Loucy (cell line): Measurements from ENCODE around the gene PARP12.

Experiments used
- H2AFZ ChIP-seq: fragments of 200-600 bp; sonication (generic); 2 replicates; pipeline ENCODE4 v1.6.0; 2016; ENCODE audit warnings: antibody characterized with exemption, mild to moderate bottlenecking, low read length, moderate library complexity
- H3F3A ChIP-seq: fragments of 200-600 bp; 2 replicates; pipeline ENCODE4 v1.6.0; 2016; ENCODE audit warnings: antibody characterized with exemption, low read depth, mild to moderate bottlenecking
- H3K27me3 ChIP-seq: fragments of 200-600 bp; sonication (generic); 2 replicates; pipeline ENCODE4 v1.6.1; 2014; ENCODE audit warnings: low read length, mild to moderate bottlenecking; ENCODE audit not compliant: insufficient read depth, poor library complexity, severe bottlenecking
- H3K36me3 ChIP-seq: fragments of 200-600 bp; sonication (generic); 2 replicates; pipeline ENCODE4 v1.6.1; 2016; ENCODE audit warnings: low read length; ENCODE audit not compliant: insufficient read depth
- H3K4me1 ChIP-seq: fragments of 200-600 bp; sonication (generic); 2 replicates; pipeline ENCODE4 v1.5.1; 2014; ENCODE audit warnings: low read length, mild to moderate bottlenecking; ENCODE audit not compliant: insufficient read depth, poor library complexity, severe bottlenecking
- H3K4me2 ChIP-seq: fragments of 200-600 bp; sonication (generic); 2 replicates; pipeline ENCODE4 v1.6.0; 2014; ENCODE audit warnings: antibody characterized with exemption, low read length, low read depth, mild to moderate bottlenecking; ENCODE audit not compliant: poor library complexity, severe bottlenecking
- H3K4me3 ChIP-seq: fragments of 200-600 bp; sonication (generic); 2 replicates; pipeline ENCODE4 v1.5.1; 2014; ENCODE audit warnings: low read length, mild to moderate bottlenecking, mixed read lengths; ENCODE audit not compliant: poor library complexity, severe bottlenecking
- H3K79me2 ChIP-seq: fragments of 200-600 bp; sonication (generic); 2 replicates; pipeline ENCODE4 v1.6.1; 2014; ENCODE audit warnings: low read length; ENCODE audit not compliant: insufficient read depth
- H3K9ac ChIP-seq: fragments of 200-600 bp; sonication (generic); 2 replicates; pipeline ENCODE4 v1.6.0; 2014; ENCODE audit warnings: mild to moderate bottlenecking, low read depth, low read length, moderate library complexity; ENCODE audit not compliant: poor library complexity, severe bottlenecking
- H3K9me2 ChIP-seq: fragments of 200-600 bp; sonication (generic); replicated peaks from 2 replicates; pipeline ENCODE4 v1.6.1; 2016; ENCODE audit warnings: low read depth, low read length, mixed read lengths
- H3K9me3 ChIP-seq: fragments of 200-600 bp; sonication (generic); 2 replicates; pipeline ENCODE4 v1.6.1; 2014; ENCODE audit warnings: mild to moderate bottlenecking, antibody characterized with exemption, low read length, low read depth; ENCODE audit not compliant: insufficient read depth
- H4K20me1 ChIP-seq: fragments of 200-600 bp; sonication (generic); 2 replicates; pipeline ENCODE4 v1.6.0; 2014; ENCODE audit warnings: antibody characterized with exemption, low read length, mild to moderate bottlenecking; ENCODE audit not compliant: insufficient read depth, poor library complexity, severe bottlenecking
- EZH2phosphoT487 ChIP-seq: fragments of 200-600 bp; IDR thresholded peaks from 2 replicates; pipeline ENCODE4 v1.6.1; 2018; ENCODE audit warnings: antibody characterized with exemption, mild to moderate bottlenecking, moderate library complexity, borderline replicate concordance
- TF ChIP-seq, protein P1 (sequence below): fragments of 200-600 bp; sonication (generic); conservative IDR thresholded peaks from 2 replicates; pipeline ENCODE4 v1.5.1; 2014; ENCODE audit warnings: mild to moderate bottlenecking, antibody characterized with exemption, low read length

PARP12 gene

DNA sequence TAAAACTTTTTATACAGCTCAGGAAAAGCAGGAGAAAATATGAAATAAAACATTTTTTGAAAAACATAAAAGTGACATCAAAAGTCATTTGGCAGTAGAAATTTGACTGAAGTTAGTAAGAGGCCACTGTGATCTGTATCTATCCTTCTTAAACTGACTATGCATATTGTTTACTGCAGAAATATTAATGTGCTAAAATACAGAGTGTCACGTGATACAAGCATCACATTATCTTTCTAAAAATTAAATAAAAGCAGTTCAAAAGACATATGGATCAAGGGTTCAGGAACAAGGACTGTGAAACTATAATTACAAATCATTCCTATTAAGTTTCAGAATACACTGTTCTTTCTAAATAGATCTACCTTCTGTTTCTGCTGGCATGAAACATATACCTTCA, 33.7 kb downstream of the PARP12 start:
- peaks cover 56% of the 10 kb centered on the region; the same call in 1 of the 2 replicates for H3K36me3 ChIP-seq
- no peaks in the 10 kb centered on the region for H3K79me2 ChIP-seq
- TF ChIP-seq EZH2phosphoT487: no peak
- TF ChIP-seq, protein P1, sequence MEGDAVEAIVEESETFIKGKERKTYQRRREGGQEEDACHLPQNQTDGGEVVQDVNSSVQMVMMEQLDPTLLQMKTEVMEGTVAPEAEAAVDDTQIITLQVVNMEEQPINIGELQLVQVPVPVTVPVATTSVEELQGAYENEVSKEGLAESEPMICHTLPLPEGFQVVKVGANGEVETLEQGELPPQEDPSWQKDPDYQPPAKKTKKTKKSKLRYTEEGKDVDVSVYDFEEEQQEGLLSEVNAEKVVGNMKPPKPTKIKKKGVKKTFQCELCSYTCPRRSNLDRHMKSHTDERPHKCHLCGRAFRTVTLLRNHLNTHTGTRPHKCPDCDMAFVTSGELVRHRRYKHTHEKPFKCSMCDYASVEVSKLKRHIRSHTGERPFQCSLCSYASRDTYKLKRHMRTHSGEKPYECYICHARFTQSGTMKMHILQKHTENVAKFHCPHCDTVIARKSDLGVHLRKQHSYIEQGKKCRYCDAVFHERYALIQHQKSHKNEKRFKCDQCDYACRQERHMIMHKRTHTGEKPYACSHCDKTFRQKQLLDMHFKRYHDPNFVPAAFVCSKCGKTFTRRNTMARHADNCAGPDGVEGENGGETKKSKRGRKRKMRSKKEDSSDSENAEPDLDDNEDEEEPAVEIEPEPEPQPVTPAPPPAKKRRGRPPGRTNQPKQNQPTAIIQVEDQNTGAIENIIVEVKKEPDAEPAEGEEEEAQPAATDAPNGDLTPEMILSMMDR: no peak

DNA sequence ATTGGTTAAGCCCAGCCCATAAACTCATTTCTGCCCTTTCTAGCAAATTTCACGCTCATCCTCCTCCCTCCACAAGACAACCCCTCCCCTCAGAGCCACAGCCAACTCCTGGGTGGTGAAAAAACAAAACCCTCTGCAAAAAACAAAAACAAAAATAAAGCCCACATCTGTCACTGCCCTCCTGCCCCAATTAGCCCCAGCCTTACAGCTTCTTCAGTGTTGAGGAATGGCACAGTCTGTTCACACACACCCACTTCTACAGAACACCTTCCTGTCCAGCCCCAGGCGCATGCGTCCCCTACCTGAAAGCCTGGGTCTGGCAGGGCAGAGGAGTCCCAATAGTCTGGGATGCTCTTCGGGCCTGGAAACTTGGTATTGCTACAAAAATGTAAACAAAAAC, 34.4 kb downstream of the PARP12 start:
- H3K9me2 ChIP-seq: no peaks in the 10 kb centered on the region
- H3K36me3 ChIP-seq: peaks cover 56% of the 10 kb centered on the region; the same call in 1 of the 2 replicates
- no peak overlapping the region for H3K4me2 ChIP-seq
- H3K27me3 ChIP-seq: no peaks in the 10 kb centered on the region
- no peak overlapping the region for H3K4me3 ChIP-seq
- H3K4me1 ChIP-seq: peaks cover 8% of the 10 kb centered on the region
- no peak overlapping the region for H3K9ac ChIP-seq
- no peaks in the 10 kb centered on the region for H3F3A ChIP-seq
- no peak for TF ChIP-seq EZH2phosphoT487
- TF ChIP-seq, protein P1: no peak
- no peaks in the 10 kb centered on the region for H3K79me2 ChIP-seq
- H4K20me1 ChIP-seq: no peaks in the 10 kb centered on the region
- H2AFZ ChIP-seq: no peak overlapping the region
- H3K9me3 ChIP-seq: no peaks in the 10 kb centered on the region

More for the DNA sequence above, 33.7 kb downstream of the PARP12 start:
- Histone ChIP-seq H3K4me2 (no peak overlapping the region), H3K9me3 (no peaks in the 10 kb centered on the region), H3K9ac (no peak overlapping the region), H3K27me3 (no peaks in the 10 kb centered on the region), H3K9me2 (no peaks in the 10 kb centered on the region), H3K4me3 (no peak overlapping the region), H3F3A (no peaks in the 10 kb centered on the region), H4K20me1 (no peaks in the 10 kb centered on the region), H2AFZ (no peak overlapping the region), H3K4me1 (peaks cover 8% of the 10 kb centered on the region)

DNA sequence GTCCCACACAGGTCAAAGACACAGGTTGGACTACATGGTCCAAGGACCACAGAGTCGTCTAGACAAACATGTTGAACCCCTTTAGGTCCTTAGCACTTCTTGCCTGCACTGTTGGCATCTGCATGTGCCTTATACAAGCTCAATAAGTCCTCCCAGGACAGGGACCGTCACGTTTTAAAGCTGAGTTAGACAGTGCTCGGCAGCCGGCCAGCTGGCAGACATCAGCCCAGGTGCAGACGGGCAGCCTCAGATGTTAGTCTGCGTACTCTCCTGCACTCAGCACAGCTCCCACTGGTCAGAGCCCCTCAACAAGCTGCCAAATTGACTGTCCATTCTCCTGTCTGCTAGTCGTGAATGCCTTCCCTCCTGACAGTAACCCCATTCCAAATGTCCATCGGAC, 34.9 kb downstream of the PARP12 start:
- Histone ChIP-seq H3K36me3 (peaks cover 55% of the 10 kb centered on the region; the same call in 1 of the 2 replicates), H3K9me3 (no peaks in the 10 kb centered on the region), H3K9me2 (no peaks in the 10 kb centered on the region), H3F3A (no peaks in the 10 kb centered on the region), H3K4me2 (no peak overlapping the region), H2AFZ (no peak overlapping the region), H3K9ac (no peak overlapping the region), H3K27me3 (no peaks in the 10 kb centered on the region), H3K4me1 (peaks cover 8% of the 10 kb centered on the region), H3K4me3 (no peak overlapping the region), H4K20me1 (no peaks in the 10 kb centered on the region), H3K79me2 (no peaks in the 10 kb centered on the region)
- TF ChIP-seq, protein P1: no peak
- TF ChIP-seq EZH2phosphoT487: no peak
